Body of pancreas (tissue), 4 donors: ENCODE data around the gene KDM4B.

Experiments used
- POLR2A ChIP-seq, 3 donors: fragments of 450-650 bp; IDR thresholded peaks; one replicate each; pipeline ENCODE4 v1.6.1; 2016; ENCODE audit warnings: antibody characterized with exemption in 3 of 3, mild to moderate bottlenecking in 2 of 3
- TF ChIP-seq, protein P1 (sequence below), 7 experiments: fragments of 450-650 bp in 4 of 7; fragments of 200-600 bp in 3 of 7; sonication (generic) in 3 of 7; IDR thresholded peaks; one replicate each; pipeline ENCODE4 v1.5.1; 2016 to 2019; ENCODE audit warnings: antibody characterized with exemption in 7 of 7

DNA sequence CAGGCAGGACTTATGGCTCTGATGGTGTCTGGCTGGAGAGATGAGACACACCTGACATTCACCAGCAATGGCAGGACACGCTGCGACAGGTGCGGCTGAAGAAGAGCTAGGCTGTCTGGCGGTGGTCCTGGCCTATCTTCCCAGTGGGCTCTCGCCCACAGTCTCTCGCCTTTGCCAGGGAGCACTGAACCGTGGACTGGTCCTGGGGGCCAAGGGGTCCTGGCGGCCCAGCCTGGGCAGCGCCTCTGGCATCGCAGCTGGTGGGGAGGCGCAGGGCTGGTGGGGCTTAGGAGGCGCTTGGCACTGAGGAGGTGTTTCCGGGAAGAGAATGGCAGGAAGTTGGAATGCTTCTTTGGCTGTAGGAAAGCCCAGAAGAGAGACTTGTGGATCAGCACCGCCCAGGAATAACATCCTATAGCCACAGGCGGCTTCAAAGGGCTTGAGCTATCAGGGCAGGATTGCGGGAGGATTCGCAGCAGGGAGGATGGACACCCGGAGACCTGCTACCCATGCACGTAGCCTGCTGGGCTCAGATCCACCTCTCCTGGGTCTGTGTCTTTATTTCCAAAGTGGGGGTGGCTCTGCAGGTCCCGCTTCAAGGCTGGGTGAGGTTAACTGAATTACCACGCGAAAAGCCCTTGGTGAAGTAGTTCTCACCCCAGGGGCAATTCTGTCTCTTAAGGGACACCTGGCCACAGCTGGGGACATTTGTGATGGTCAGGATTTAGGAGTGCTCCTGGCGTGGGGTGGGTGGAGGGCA is 14.6 kb downstream of the KDM4B start:
- TF ChIP-seq, protein P1, sequence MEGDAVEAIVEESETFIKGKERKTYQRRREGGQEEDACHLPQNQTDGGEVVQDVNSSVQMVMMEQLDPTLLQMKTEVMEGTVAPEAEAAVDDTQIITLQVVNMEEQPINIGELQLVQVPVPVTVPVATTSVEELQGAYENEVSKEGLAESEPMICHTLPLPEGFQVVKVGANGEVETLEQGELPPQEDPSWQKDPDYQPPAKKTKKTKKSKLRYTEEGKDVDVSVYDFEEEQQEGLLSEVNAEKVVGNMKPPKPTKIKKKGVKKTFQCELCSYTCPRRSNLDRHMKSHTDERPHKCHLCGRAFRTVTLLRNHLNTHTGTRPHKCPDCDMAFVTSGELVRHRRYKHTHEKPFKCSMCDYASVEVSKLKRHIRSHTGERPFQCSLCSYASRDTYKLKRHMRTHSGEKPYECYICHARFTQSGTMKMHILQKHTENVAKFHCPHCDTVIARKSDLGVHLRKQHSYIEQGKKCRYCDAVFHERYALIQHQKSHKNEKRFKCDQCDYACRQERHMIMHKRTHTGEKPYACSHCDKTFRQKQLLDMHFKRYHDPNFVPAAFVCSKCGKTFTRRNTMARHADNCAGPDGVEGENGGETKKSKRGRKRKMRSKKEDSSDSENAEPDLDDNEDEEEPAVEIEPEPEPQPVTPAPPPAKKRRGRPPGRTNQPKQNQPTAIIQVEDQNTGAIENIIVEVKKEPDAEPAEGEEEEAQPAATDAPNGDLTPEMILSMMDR (IDR thresholded peaks at IDR 0.05), result no peak
- no peak for TF ChIP-seq POLR2A (IDR thresholded peaks at IDR 0.05)
